ENCODE results near the gene STOML1. TPM values are rescaled to one million over a fixed set of nuclear protein-coding genes. Genes with fewer than 3 reads are reported as not detected.

The STOML1 gene
- polyA plus RNA-seq, 3 donors: 3.8 to 5.1 (median 4.7) TPM

DNA sequence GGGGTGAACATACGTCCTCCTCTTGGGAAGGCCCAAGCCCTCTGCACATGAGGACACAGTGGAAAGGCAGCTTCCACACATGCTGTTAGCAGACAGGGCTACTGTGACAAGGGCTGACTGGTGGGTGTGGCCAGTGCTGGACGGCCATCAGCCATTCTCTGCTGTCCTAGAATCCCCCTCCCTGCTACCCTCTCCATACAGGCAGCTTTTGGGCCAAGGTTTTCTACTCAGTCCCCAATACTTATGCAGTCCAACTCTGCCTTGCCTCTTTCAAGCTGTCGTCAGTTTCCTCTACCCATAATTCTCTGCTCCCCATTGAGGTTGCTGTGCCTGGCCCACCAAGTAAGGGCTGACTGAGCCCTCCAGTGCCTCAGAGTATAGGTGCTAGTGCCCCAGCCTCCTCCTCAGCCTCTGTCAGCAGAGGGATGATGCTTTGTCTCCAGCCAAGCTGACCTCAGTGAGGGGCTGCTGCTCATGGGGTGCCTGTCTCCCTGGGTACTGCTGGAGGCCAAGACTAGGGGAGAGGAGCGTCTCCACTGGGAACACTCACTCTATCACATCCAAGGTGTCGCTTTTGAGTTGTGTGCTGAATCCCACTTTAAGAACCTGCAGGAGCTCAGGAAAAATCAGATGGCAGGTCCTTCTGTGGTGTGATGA is 63.0 kb downstream of the STOML1 start:
- no peaks in the 10 kb centered on the region for H3K79me2 ChIP-seq (ENCODE audit: insufficient read depth, low read length)
- no peaks in the 10 kb centered on the region for H4K20me1 ChIP-seq (ENCODE audit: insufficient read depth, low read length)
- peaks cover 11 to 31% of the 10 kb centered on the region in 2 donors for H3K4me1 ChIP-seq (ENCODE audit: control insufficient read depth in 1 of 2, insufficient read depth in 2 of 2, low read length in 2 of 2)
- peak overlapping the region in 1 of 2 donors; percentile 83 for H3K4me3 Mint-ChIP-seq
- H3K36me3 ChIP-seq (replicated peaks in 1 of 2; ENCODE audit: control insufficient read depth in 1 of 2, insufficient read depth in 2 of 2, low read length in 2 of 2): no peaks in the 10 kb centered on the region
- peaks cover 17% of the 10 kb centered on the region for H3K4me1 Mint-ChIP-seq
- intact Hi-C loops (cut with micrococcal nuclease): loop anchor here in 1 of 2 donors (5.0 kb wide), 1 partner anchor 47 kb away; no protein-coding TSS in a partner anchor
- H3K36me3 Mint-ChIP-seq: peaks cover 0 to 9% of the 10 kb centered on the region in 2 donors
- no peak overlapping the region for H2AFZ ChIP-seq (ENCODE audit: insufficient read depth, low read depth, low read length, poor library complexity, severe bottlenecking)
- H3K4me3 ChIP-seq (replicated peaks in 1 of 3; ENCODE audit: low read depth in 2 of 3, low read length in 3 of 3): no peak overlapping the region
- H3K27ac Mint-ChIP-seq: no peak overlapping the region
- peaks cover 36 to 56% (median 38%) of the 10 kb centered on the region in 3 donors for H3K27me3 Mint-ChIP-seq (ENCODE audit: low read depth in 3 of 3)
- DNase-seq: no peak
- no peak overlapping the region for H3K9ac ChIP-seq (ENCODE audit: insufficient read depth, low read length, poor library complexity, severe bottlenecking)
- H3K9me3 Mint-ChIP-seq: peaks cover 0 to 5% (median 0%) of the 10 kb centered on the region in 7 donors
- peaks cover 0 to 5% of the 10 kb centered on the region in 2 donors for H3K9me3 ChIP-seq (replicated peaks in 1 of 2; ENCODE audit: control insufficient read depth in 1 of 2, insufficient read depth in 1 of 2, low read length in 2 of 2)
- H3K4me2 ChIP-seq (replicated peaks; ENCODE audit: extremely low read depth, low read length, poor library complexity, severe bottlenecking): no peak overlapping the region
- no peak overlapping the region for H3K27ac ChIP-seq (ENCODE audit: low read depth in 1 of 2, low read length in 2 of 2)
- TF ChIP-seq, protein P1, sequence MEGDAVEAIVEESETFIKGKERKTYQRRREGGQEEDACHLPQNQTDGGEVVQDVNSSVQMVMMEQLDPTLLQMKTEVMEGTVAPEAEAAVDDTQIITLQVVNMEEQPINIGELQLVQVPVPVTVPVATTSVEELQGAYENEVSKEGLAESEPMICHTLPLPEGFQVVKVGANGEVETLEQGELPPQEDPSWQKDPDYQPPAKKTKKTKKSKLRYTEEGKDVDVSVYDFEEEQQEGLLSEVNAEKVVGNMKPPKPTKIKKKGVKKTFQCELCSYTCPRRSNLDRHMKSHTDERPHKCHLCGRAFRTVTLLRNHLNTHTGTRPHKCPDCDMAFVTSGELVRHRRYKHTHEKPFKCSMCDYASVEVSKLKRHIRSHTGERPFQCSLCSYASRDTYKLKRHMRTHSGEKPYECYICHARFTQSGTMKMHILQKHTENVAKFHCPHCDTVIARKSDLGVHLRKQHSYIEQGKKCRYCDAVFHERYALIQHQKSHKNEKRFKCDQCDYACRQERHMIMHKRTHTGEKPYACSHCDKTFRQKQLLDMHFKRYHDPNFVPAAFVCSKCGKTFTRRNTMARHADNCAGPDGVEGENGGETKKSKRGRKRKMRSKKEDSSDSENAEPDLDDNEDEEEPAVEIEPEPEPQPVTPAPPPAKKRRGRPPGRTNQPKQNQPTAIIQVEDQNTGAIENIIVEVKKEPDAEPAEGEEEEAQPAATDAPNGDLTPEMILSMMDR (IDR thresholded peaks at IDR 0.05): no peak
- 78% methylated on average over 2 of the region's 5 CpGs for WGBS (ENCODE audit: insufficient coverage)
- H3K27me3 ChIP-seq (ENCODE audit: control insufficient read depth in 2 of 2, insufficient read depth in 2 of 2, low read length in 2 of 2): peaks cover 13 to 49% of the 10 kb centered on the region in 2 donors

Other genes with a start within 250 kb of the STOML1 start
- gene INSYN1, start 238.9 kb downstream of the STOML1 start, polyA plus RNA-seq: not detected
- gene TBC1D21, start 118.7 kb downstream of the STOML1 start, polyA plus RNA-seq: not detected
- under 1 TPM in 1 of 3 donors, not detected in 2; 0.07 TPM for gene LOXL1, start 65.8 kb downstream of the STOML1 start, polyA plus RNA-seq
- gene PML, start 2.4 kb upstream of the STOML1 start, polyA plus RNA-seq: 10 to 100 TPM; 13.1 to 40.7 (median 20.6) TPM
- under 1 TPM in 1 of 3 donors, not detected in 2; 0.03 TPM for gene GOLGA6A, start 90.3 kb upstream of the STOML1 start, polyA plus RNA-seq
- not detected for gene ISLR2, start 138.3 kb upstream of the STOML1 start, polyA plus RNA-seq
- not detected for gene ISLR, start 181.4 kb upstream of the STOML1 start, polyA plus RNA-seq
- not detected for gene STRA6, start 210.5 kb upstream of the STOML1 start, polyA plus RNA-seq
- not detected for gene CCDC33, start 244.0 kb upstream of the STOML1 start, polyA plus RNA-seq